Measurements from ENCODE around the gene GABRB1. TPM values are rescaled to one million over a fixed set of nuclear protein-coding genes. Genes with fewer than 3 reads are reported as not detected.

GABRB1 gene
- total and polyA plus RNA-seq, 2 donors (not counting 3 experiments of a cell fraction or from before 2014, with no cell fraction given): not detected

GRCh38 chr4:46999566-46999965 is 31.8 kb upstream of the GABRB1 start:
- FAIRE-seq: no peak
- TF ChIP-seq MYC (IDR thresholded peaks at IDR 0.05; ENCODE audit: low read depth, low read length): no peak
- TF ChIP-seq GATA2 (IDR thresholded peaks at IDR 0.05; ENCODE audit: insufficient read depth, insufficient read length, low read depth, low read length): no peak
- TF ChIP-seq JUN (IDR thresholded peaks at IDR 0.05; ENCODE audit: borderline replicate concordance, insufficient read depth, insufficient read length, low read depth): no peak
- no peak for TF ChIP-seq POLR2A (IDR thresholded peaks at IDR 0.05; ENCODE audit: low read depth, low read length)
- TF ChIP-seq POLR2AphosphoS5 (IDR thresholded peaks at IDR 0.05; ENCODE audit: insufficient read depth, low read depth, low read length): no peak
- no peak for TF ChIP-seq CTCF (IDR thresholded peaks at IDR 0.05; ENCODE audit: extremely low read depth in 1 of 2, insufficient read depth in 1 of 2, low read depth in 1 of 2, low read length in 2 of 2)
- no peak for TF ChIP-seq EZH2 (IDR thresholded peaks at IDR 0.05; ENCODE audit: borderline replicate concordance, low read depth, low read length, severe bottlenecking)
- TF ChIP-seq FOS (IDR thresholded peaks at IDR 0.05; ENCODE audit: borderline replicate concordance, insufficient read depth, low read length): no peak
- TF ChIP-seq MAX (IDR thresholded peaks at IDR 0.05; ENCODE audit: insufficient read depth, insufficient read length): no peak
- dilution Hi-C loops (cut with MboI; ENCODE audit: extremely low pct_ligation_motif_present, low sequenced_read_pairs): no loop called here
- H3K9me1 ChIP-seq (replicated peaks; ENCODE audit: control insufficient read depth, extremely low read depth, insufficient read depth, low read length): no peaks in the 10 kb centered on the region
- no peak overlapping the region for H2AFZ ChIP-seq (ENCODE audit: low read depth, low read length)
- no peaks in the 10 kb centered on the region for H3K79me2 ChIP-seq (ENCODE audit: control insufficient read depth, insufficient read depth, low read length)
- no peak overlapping the region for H3K4me3 ChIP-seq (replicated peaks in 1 of 3; ENCODE audit: insufficient read depth in 1 of 3, low read depth in 1 of 3, low read length in 3 of 3)
- ChIA-PET POLR2A (no interaction called here), CTCF (interaction anchor here (1.1 to 2.0 kb wide), 4 partner anchors 8 to 123 kb away, joined by 3 to 4 read pairs (median 4); no protein-coding TSS in a partner anchor)
- no peaks in the 10 kb centered on the region for H4K20me1 ChIP-seq (replicated peaks; ENCODE audit: control insufficient read depth, extremely low read depth, insufficient read depth, low read length)
- H3K27me3 ChIP-seq (ENCODE audit: control insufficient read depth in 2 of 2, insufficient read depth in 2 of 2, low read length in 2 of 2): peaks cover 5 to 12% of the 10 kb centered on the region in 2 experiments
- no peak for DNase-seq (ENCODE audit: low read depth, low spot score)
- no peaks in the 10 kb centered on the region for H3K36me3 ChIP-seq (ENCODE audit: control insufficient read depth in 2 of 2, extremely low read depth in 1 of 2, insufficient read depth in 2 of 2, low read length in 2 of 2)
- H3K4me2 ChIP-seq (ENCODE audit: insufficient read depth, low read length): no peak overlapping the region
- no peak overlapping the region for H3K9ac ChIP-seq (replicated peaks; ENCODE audit: extremely low read depth, insufficient read depth, low read length)
- H3K9me3 ChIP-seq (replicated peaks; ENCODE audit: control insufficient read depth, insufficient read depth, low read length): no peaks in the 10 kb centered on the region
- no peaks in the 10 kb centered on the region for H3K4me1 ChIP-seq (ENCODE audit: control insufficient read depth, extremely low read depth, insufficient read depth, low read length)
- intact Hi-C loops (cut with micrococcal nuclease): no loop called here
- BruUV-seq (replicated peaks): no TSS peak
- H3K27ac ChIP-seq (ENCODE audit: insufficient read depth, low read depth, low read length): no peak overlapping the region

All from endothelial cell of umbilical vein (primary cell).